Epithelial cell of esophagus (primary cell): Measurements from ENCODE around the gene MLLT10.
A peak's percentile ranks its signal among the peaks of the same experiment; 100 is the strongest.
"Not testable (repeated sequence)": the region's sequence is repeated elsewhere in the genome, so short reads cannot be mapped to it uniquely, and the experiment has no call there.

Experiments used
- DNase-seq: peaks from one replicate; pipeline ENCODE4 v3.0.0; 2010; ENCODE audit warnings: low read depth
- H3K4me3 ChIP-seq: 2 replicates; pipeline ENCODE4 v1.5.1; 2011; ENCODE audit warnings: mild to moderate bottlenecking, low read length, control low read depth
- CTCF ChIP-seq: IDR thresholded peaks from 2 replicates; pipeline ENCODE4 v1.5.1; 2011; ENCODE audit warnings: low read depth, mild to moderate bottlenecking, low read length, control low read depth, inconsistent platforms; ENCODE audit not compliant: insufficient read depth; ENCODE audit errors: missing control alignments

Gene MLLT10

GRCh38 chr10:21700474-21700873 is 166.4 kb downstream of the MLLT10 start:
- H3K4me3 ChIP-seq, result no peak overlapping the region
- DNase-seq, result no peak
- no peak for TF ChIP-seq CTCF

- DNase-seq, result no peak
- H3K4me3 ChIP-seq, result no peak overlapping the region
- TF ChIP-seq CTCF, result no peak
Measured at GRCh38 chr10:21702633-21703111, 168.6 kb downstream of the MLLT10 start.

GRCh38 chr10:21705142-21705827 is 171.3 kb downstream of the MLLT10 start:
- no peak for DNase-seq
- TF ChIP-seq CTCF, result no peak
- H3K4me3 ChIP-seq, result no peak overlapping the region

GRCh38 chr10:21705828-21706176 is 171.8 kb downstream of the MLLT10 start:
- DNase-seq, result no peak
- no peak overlapping the region for H3K4me3 ChIP-seq
- TF ChIP-seq CTCF, result no peak

GRCh38 chr10:21707498-21707897 is 173.5 kb downstream of the MLLT10 start:
- TF ChIP-seq CTCF, result no peak
- H3K4me3 ChIP-seq, result no peak overlapping the region
- peak; percentile 31 for DNase-seq

GRCh38 chr10:21712975-21713374 is 178.9 kb downstream of the MLLT10 start:
- DNase-seq, result no peak
- TF ChIP-seq CTCF, result no peak
- H3K4me3 ChIP-seq, result no peak overlapping the region

GRCh38 chr10:21715531-21716195 is 181.6 kb downstream of the MLLT10 start:
- no peak overlapping the region for H3K4me3 ChIP-seq
- DNase-seq, result peak; percentile 60
- no peak for TF ChIP-seq CTCF

- H3K4me3 ChIP-seq, DNase-seq: not testable (repeated sequence)
Measured at GRCh38 chr10:21717437-21718054, 183.5 kb downstream of the MLLT10 start.
